Stimulated activated naive CD8-positive, alpha-beta T cell treated with anti-CD3 and anti-CD28 coated beads, Interleukin-15, amount 100 ng/mL, for 72 hours (primary cell): Measurements from ENCODE around the gene HS2ST1.

Experiments used
- ATAC-seq: fragments of 150-1000 bp; cut with Tn5 transposase; 2 replicates; pipeline ENCODE4 v1.10.0; 2021; ENCODE audit warnings: mild to moderate bottlenecking, moderate library complexity
- DNase-seq, 2 donors: peaks; one replicate each; pipeline ENCODE4 v3.0.0; 2021 to 2022
- H3K27ac Mint-ChIP-seq, 2 donors: one replicate each; pipeline ENCODE4 v1.8.0; 2022; ENCODE audit warnings: mild to moderate bottlenecking in 2 of 2, mixed read lengths in 2 of 2, moderate library complexity in 2 of 2
- H3K27me3 Mint-ChIP-seq: one replicate; pipeline ENCODE4 v1.8.0; 2022; ENCODE audit warnings: mixed read lengths
- H3K4me1 Mint-ChIP-seq: one replicate; pipeline ENCODE4 v1.8.0; 2022; ENCODE audit warnings: mild to moderate bottlenecking, mixed read lengths
- H3K4me3 Mint-ChIP-seq, 2 donors: one replicate each; pipeline ENCODE4 v1.8.0; 2022; ENCODE audit warnings: mild to moderate bottlenecking in 2 of 2, mixed read lengths in 2 of 2, moderate library complexity in 1 of 2
- H3K9me3 Mint-ChIP-seq, 2 donors: one replicate each; pipeline ENCODE4 v1.8.0; 2022; ENCODE audit warnings: mixed read lengths in 2 of 2

Gene HS2ST1

DNA sequence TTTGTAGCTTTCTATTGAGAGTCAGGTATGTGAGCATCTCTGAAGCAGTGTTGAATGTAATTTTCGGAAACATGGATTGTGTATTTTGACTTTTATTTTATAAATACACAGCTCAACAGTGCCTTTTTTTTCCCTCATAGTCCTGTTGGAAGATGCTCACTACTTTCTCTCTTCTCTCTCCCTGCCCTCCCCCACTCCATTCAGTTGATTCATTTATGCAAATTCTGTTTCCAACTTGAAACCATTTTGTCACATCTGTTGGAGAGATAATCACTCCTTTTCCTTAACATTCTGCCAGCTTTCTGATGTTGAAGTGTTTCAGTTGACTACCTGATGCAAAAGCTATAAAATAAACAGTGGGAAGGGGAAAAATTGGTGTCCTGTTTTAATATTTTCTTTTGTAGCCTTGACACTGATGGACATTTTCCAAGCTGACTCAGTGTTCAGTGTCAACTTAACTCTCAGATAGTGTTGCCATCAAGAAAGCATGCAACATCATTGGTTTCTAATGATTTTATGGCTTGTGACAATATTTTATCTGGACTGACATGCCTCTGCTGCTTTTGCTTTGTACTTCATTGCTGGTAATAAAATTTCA, 194.5 kb downstream of the HS2ST1 start:
- H3K27me3 Mint-ChIP-seq = no peaks in the 10 kb centered on the region
- no peak overlapping the region for H3K27ac Mint-ChIP-seq
- H3K9me3 Mint-ChIP-seq = no peaks in the 10 kb centered on the region
- H3K4me3 Mint-ChIP-seq = no peak overlapping the region
- no peak for DNase-seq
- no peaks in the 10 kb centered on the region for H3K4me1 Mint-ChIP-seq
- ATAC-seq = no peak

DNA sequence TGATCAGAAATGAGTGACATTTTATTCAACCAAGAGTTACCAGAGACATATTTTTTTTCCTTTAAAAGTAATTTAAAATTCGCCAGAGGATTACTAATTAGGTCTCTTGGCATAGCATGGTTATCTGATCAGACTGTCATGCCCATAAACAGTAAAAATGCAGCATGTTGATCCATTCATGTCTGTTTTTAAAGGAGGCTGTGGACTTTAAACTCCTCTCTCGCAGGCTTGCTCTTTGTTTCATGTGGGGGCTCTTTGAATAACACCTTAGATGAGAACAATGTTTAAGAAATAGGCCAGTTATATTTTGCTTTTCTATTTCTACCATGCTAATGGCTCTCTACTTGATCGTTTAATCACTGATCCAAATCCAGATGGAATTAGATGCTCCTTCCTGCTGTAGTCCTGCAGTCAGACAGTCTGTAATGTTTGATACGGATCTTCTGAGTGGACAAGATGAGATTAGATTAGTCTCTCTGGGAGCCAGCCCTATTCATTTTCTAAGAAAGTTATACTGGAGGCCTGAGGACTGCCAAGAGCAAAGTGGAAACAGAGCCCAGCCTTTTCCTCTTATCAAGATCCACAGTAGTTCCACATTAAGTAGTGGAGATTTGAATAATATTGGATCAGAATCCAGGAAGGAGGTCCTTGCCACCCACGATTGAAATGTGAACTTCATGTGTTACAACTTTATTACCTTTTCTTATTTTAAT, 197.4 kb downstream of the HS2ST1 start:
- ATAC-seq (no peak), DNase-seq (no peak)
- H3K4me3 Mint-ChIP-seq = no peak overlapping the region
- H3K27me3 Mint-ChIP-seq = no peaks in the 10 kb centered on the region
- no peaks in the 10 kb centered on the region for H3K9me3 Mint-ChIP-seq
- peak overlapping the region in 1 of 2 donors; percentile 59 for H3K27ac Mint-ChIP-seq
- no peaks in the 10 kb centered on the region for H3K4me1 Mint-ChIP-seq

- no peak for ATAC-seq
- DNase-seq = no peak
- H3K9me3 Mint-ChIP-seq = no peaks in the 10 kb centered on the region
- no peaks in the 10 kb centered on the region for H3K27me3 Mint-ChIP-seq
- no peak overlapping the region for H3K27ac Mint-ChIP-seq
- H3K4me1 Mint-ChIP-seq = no peaks in the 10 kb centered on the region
- H3K4me3 Mint-ChIP-seq = no peak overlapping the region
Measured at GRCh38 chr1:87113313-87113712, 198.9 kb downstream of the HS2ST1 start.

DNA sequence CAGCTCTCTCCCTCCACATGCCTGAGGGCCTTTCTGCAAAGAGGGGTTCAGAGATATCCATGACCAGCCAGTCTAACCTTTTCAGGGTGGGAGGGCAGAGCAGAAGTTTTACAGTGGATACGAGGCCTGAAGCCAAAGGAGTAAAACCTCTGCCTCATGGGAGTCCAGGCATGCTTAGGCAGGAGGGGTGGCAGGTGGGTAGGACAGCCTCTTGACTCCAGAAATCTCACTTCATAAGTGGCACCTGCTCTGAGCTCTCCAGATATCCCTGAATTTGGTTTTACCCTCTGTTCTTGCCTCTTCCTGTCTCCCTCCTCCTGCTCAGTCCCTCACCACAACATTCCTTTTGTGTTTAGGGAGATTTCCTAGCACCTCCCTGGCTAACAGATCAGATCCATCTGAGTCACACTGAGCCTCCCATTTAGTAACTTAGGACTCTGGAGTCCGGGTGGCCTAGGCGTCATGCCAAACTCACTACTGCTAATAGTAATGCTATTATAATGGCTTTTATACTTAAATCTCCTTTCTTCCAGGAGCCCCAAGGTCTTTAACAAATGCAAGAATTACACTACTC, 201.0 kb downstream of the HS2ST1 start:
- Mint-ChIP-seq H3K4me1 (no peaks in the 10 kb centered on the region), H3K27ac (no peak overlapping the region), H3K27me3 (no peaks in the 10 kb centered on the region), H3K4me3 (no peak overlapping the region), H3K9me3 (no peaks in the 10 kb centered on the region)
- DNase-seq (no peak), ATAC-seq (no peak)

DNA sequence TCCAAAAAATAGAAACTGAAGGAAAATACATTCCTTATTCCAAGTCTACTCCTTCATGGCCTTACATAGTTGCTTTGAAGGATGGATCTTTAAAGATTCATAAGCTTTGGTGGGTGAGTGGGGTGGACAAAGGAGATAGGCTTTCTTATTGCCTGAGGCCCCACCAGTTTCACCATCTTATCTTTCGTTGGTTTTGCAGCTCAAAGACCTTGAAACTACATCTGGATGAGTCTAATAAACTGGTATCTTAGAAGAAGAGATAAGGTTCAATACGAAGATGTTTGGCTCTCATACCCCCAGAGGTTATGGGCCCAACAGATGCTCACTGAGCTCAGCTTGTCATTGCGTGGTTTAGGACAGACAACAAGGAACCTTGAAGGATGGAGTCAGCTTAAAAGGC, 201.5 kb downstream of the HS2ST1 start:
- Mint-ChIP-seq H3K4me1 (no peaks in the 10 kb centered on the region), H3K4me3 (no peak overlapping the region), H3K27ac (no peak overlapping the region), H3K9me3 (no peaks in the 10 kb centered on the region), H3K27me3 (no peaks in the 10 kb centered on the region)
- DNase-seq (no peak), ATAC-seq (no peak)

DNA sequence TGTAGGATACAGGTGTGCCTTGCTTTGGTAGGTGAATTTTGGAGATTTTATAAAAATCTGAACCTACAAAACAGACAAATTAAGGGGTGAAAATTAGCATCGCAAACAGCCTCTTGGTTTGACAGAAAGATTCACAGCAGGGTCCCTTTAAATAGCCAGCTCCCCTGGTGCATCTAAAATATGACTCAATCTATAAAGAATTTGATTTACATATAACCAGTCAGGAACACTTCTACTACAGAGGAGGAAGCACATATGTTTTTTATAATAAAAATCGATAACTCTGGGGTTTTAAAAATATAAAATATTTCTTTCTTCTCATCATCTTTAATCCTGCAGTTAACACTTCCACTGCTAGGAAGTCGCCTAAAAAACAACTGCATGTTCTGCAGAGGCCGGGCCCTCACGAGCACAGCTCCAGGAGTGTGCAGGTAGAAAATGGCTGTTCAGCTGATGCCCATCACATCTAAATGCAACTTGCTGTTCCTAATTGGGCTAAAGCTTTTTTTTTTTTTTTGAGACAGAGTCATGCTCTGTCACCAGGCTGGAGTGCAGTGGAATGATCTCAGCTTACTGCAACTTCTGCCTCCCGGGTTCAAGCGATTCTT, 203.4 kb downstream of the HS2ST1 start:
- no peak overlapping the region for H3K4me3 Mint-ChIP-seq
- no peaks in the 10 kb centered on the region for H3K27me3 Mint-ChIP-seq
- ATAC-seq (no peak), DNase-seq (no peak)
- H3K4me1 Mint-ChIP-seq = no peaks in the 10 kb centered on the region
- H3K9me3 Mint-ChIP-seq = no peaks in the 10 kb centered on the region
- H3K27ac Mint-ChIP-seq = no peak overlapping the region

GRCh38 chr1:87119541-87120140, 205.2 kb downstream of the HS2ST1 start:
- Mint-ChIP-seq H3K9me3 (no peaks in the 10 kb centered on the region), H3K4me3 (no peak overlapping the region), H3K27me3 (peaks cover 7% of the 10 kb centered on the region), H3K4me1 (no peaks in the 10 kb centered on the region), H3K27ac (no peak overlapping the region)
- ATAC-seq = no peak
- no peak for DNase-seq

DNA sequence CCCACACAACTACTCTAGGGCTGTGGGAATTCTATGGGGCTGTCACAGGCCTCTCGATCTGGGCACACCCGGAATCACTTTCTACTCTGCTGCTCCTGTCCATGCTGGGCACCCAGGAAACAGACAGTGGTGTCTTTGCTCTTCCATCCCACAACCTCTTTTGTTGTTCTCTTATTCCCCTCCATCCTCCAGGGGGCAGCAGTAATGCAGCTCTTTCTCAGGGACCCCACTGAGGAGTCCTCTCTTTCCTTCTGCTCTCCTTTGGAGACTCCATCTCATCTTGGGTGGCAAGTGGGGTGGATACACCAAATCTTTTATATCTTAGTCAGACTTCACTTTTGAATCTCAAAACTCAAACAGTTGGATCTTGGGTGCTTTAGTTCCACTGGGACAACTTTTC, 206.3 kb downstream of the HS2ST1 start:
- DNase-seq (no peak), ATAC-seq (no peak)
- H3K4me3 Mint-ChIP-seq = no peak overlapping the region
- H3K9me3 Mint-ChIP-seq = no peaks in the 10 kb centered on the region
- H3K4me1 Mint-ChIP-seq = no peaks in the 10 kb centered on the region
- H3K27ac Mint-ChIP-seq = peak overlapping the region in 1 of 2 donors; percentile 79
- peaks cover 7% of the 10 kb centered on the region for H3K27me3 Mint-ChIP-seq

DNA sequence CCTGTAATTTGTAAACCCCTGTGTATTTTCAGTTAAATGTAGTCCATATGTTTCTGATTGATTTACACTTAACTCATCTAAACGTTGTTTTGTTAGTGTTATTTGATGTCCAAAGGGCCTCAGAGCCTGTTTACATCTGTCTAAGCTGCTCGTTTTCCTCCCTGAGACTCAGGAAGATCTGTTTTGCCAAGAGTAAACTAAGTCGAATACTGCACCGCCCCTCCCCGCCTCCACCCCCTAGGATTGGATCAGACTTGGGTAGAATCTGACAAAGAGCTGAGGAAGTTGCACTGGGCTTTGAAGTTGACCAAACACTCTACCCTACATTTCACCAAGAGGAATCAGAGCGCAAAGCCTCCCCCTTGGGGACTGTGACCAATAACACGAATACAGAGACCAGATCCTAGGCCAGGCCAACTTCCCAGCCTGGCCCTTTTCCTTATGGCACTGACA, 207.3 kb downstream of the HS2ST1 start:
- DNase-seq = no peak
- no peak overlapping the region for H3K4me3 Mint-ChIP-seq

DNA sequence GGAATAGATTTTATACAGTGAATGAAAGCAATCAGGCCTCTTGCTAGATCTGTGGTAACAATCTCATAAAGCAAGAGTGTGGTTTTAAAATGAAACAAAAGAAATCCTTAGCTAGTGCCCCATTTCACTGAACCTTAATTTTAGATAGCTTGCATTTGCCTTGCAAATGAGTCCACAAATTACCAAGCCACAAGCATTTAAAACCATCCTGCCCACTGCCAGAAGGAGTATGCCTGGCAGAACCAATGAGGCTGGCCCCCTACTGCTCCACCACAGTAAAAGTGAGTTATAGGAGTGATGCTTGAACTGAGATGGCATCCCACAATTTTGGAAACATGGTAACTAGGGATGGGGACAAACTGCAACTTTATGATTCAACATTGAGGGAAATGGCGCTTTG, 207.8 kb downstream of the HS2ST1 start:
- no peak overlapping the region for H3K27ac Mint-ChIP-seq
- no peak overlapping the region for H3K4me3 Mint-ChIP-seq
- H3K27me3 Mint-ChIP-seq = peaks cover 14% of the 10 kb centered on the region
- ATAC-seq (no peak), DNase-seq (no peak)
- H3K4me1 Mint-ChIP-seq = no peaks in the 10 kb centered on the region
- H3K9me3 Mint-ChIP-seq = no peaks in the 10 kb centered on the region

More for the DNA sequence above, 207.3 kb downstream of the HS2ST1 start:
- H3K27me3 Mint-ChIP-seq = peaks cover 13% of the 10 kb centered on the region
- H3K9me3 Mint-ChIP-seq = no peaks in the 10 kb centered on the region
- H3K4me1 Mint-ChIP-seq = no peaks in the 10 kb centered on the region
- H3K27ac Mint-ChIP-seq = no peak overlapping the region
- no peak for ATAC-seq

DNA sequence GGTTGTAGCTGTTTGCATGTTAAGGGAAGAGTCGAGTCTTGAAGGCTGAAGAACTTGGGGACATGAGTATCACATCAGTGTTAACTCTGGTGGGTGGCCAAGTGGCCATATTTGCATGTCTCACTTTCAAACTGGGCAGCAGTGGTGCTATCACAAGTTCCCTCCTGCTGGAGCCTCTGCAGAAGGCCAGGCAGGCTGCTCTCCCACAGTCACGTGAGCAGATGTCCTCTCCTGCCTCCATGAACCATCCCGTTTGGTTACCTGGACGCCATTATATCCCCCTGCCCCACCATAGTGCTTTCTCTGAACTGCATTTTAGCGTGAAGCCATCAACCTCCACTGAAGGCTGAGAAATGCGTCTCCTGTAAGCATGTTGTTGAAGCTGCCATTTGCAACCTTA, 209.2 kb downstream of the HS2ST1 start:
- H3K27ac Mint-ChIP-seq = no peak overlapping the region
- peaks cover 25% of the 10 kb centered on the region for H3K27me3 Mint-ChIP-seq
- no peak overlapping the region for H3K4me3 Mint-ChIP-seq
- DNase-seq (no peak), ATAC-seq (no peak)
- H3K4me1 Mint-ChIP-seq = no peaks in the 10 kb centered on the region
- no peaks in the 10 kb centered on the region for H3K9me3 Mint-ChIP-seq

DNA sequence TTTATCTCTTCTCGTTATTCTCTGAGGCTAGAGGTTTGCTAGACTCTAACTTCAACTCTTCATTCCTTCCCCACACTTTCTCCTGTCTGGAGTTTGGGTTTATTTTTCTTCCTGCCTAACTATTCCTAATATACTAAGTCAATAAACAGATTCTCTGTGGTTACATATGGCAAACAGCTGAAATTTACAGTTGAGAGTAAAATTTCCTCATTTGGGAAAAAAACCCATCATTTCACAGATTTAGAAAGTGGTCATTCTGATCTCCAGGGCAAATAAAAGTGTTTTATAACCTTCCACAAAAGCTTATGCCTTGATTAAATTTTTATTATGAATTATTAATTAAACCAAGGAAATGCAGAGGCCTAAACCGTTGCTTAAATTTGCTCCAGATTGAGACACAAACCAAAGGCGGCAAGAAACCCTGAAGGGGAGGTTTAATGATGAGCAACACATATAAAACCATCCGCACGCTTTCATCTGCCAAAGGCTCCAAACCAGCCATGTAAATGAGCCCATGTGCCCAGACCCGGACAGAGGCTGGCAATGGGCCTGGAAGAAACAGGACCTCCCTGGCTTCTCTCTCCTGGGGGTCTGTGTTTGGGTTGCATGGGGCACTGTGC, 212.6 kb downstream of the HS2ST1 start:
- peaks cover 7% of the 10 kb centered on the region for H3K4me1 Mint-ChIP-seq
- no peak for ATAC-seq
- peaks cover 59% of the 10 kb centered on the region for H3K27me3 Mint-ChIP-seq
- no peak overlapping the region for H3K4me3 Mint-ChIP-seq
- no peaks in the 10 kb centered on the region for H3K9me3 Mint-ChIP-seq
- DNase-seq = no peak
- H3K27ac Mint-ChIP-seq = no peak overlapping the region

- no peak overlapping the region for H3K27ac Mint-ChIP-seq
- H3K27me3 Mint-ChIP-seq = peaks cover 65% of the 10 kb centered on the region
- no peak overlapping the region for H3K4me3 Mint-ChIP-seq
- DNase-seq = no peak
- H3K4me1 Mint-ChIP-seq = peaks cover 13% of the 10 kb centered on the region
- no peak for ATAC-seq
- H3K9me3 Mint-ChIP-seq = no peaks in the 10 kb centered on the region
Measured at GRCh38 chr1:87127581-87127980, 213.1 kb downstream of the HS2ST1 start.

- peaks cover 77% of the 10 kb centered on the region for H3K27me3 Mint-ChIP-seq
- no peak overlapping the region for H3K4me3 Mint-ChIP-seq
- H3K9me3 Mint-ChIP-seq = no peaks in the 10 kb centered on the region
- no peak for DNase-seq
- H3K27ac Mint-ChIP-seq = no peak overlapping the region
- H3K4me1 Mint-ChIP-seq = peaks cover 16% of the 10 kb centered on the region
- ATAC-seq = no peak
Measured at GRCh38 chr1:87129038-87129437, 214.6 kb downstream of the HS2ST1 start.

- peaks cover 75% of the 10 kb centered on the region for H3K27me3 Mint-ChIP-seq
- ATAC-seq = no peak
- H3K4me1 Mint-ChIP-seq = peaks cover 16% of the 10 kb centered on the region
- DNase-seq = no peak
- H3K27ac Mint-ChIP-seq = no peak overlapping the region
- no peaks in the 10 kb centered on the region for H3K9me3 Mint-ChIP-seq
- H3K4me3 Mint-ChIP-seq = no peak overlapping the region
Measured at GRCh38 chr1:87129606-87130005, 215.2 kb downstream of the HS2ST1 start.
